Transverse colon (tissue), 4 donors: ENCODE measurements around the gene TPGS1. TPM values are rescaled to one million over a fixed set of nuclear protein-coding genes. Genes with fewer than 3 reads are reported as not detected.
A peak's percentile ranks its signal among the peaks of the same experiment; 100 is the strongest.

Source experiments
- DNase-seq: peaks from one replicate; pipeline ENCODE4 v3.0.0-alpha.2; 2019
- H3K27ac ChIP-seq, 4 donors: fragments of 200-600 bp; sonication (generic); 2 replicates each; pipeline ENCODE4 v1.5.1; 2016 to 2018; ENCODE audit warnings: inconsistent platforms in 4 of 4
- H3K27me3 ChIP-seq: fragments of 200-600 bp; sonication (generic); 2 replicates; pipeline ENCODE4 v1.5.1; 2017; ENCODE audit warnings: inconsistent platforms
- H3K36me3 ChIP-seq, 4 donors: fragments of 200-600 bp; sonication (generic); 2 replicates each; pipeline ENCODE4 v1.5.1; 2017 to 2019; ENCODE audit warnings: inconsistent platforms in 4 of 4
- H3K4me1 ChIP-seq, 4 donors: fragments of 200-600 bp; sonication (generic); 2 replicates each; pipeline ENCODE4 v1.5.1; 2017 to 2020; ENCODE audit warnings: inconsistent platforms in 4 of 4
- H3K4me3 ChIP-seq, 4 donors: fragments of 200-600 bp; sonication (generic); 1 replicate in 1 of 4; 2 replicates in 3 of 4; pipeline versions ENCODE4 v1.5.1 to v1.6.1; 2017 to 2019; ENCODE audit warnings: inconsistent platforms in 4 of 4
- H3K9me3 ChIP-seq, 2 donors: fragments of 200-600 bp; sonication (generic); 2 replicates each; pipeline ENCODE4 v1.5.1; 2017 to 2019; ENCODE audit warnings: inconsistent platforms in 2 of 2
- CTCF ChIP-seq, 5 experiments: fragments of 200-600 bp in 3 of 5; fragments of 450-650 bp in 2 of 5; sonication (generic) in 3 of 5; IDR thresholded peaks; 1 replicate in 2 of 5; 2 replicates in 3 of 5; pipeline ENCODE4 v1.5.1; 2016 to 2017; ENCODE audit warnings: antibody characterized with exemption in 5 of 5, inconsistent platforms in 3 of 5, mild to moderate bottlenecking in 2 of 5, moderate library complexity in 1 of 5
- EP300 ChIP-seq: sonication (generic); formaldehyde crosslinking; IDR thresholded peaks from one replicate; pipeline ENCODE4 v1.6.1; 2017; ENCODE audit warnings: antibody characterized with exemption, low read depth
- POLR2A ChIP-seq: fragments of 450-650 bp; IDR thresholded peaks from one replicate; pipeline ENCODE4 v1.6.1; 2016; ENCODE audit warnings: antibody characterized with exemption, mild to moderate bottlenecking, moderate library complexity
- POLR2AphosphoS5 ChIP-seq, 3 donors: sonication (generic); formaldehyde crosslinking; IDR thresholded peaks; one replicate each; pipeline ENCODE4 v1.6.1; 2016; ENCODE audit warnings: antibody characterized with exemption in 3 of 3
- WGBS, 2 donors: methylation state at CpG; one replicate each; pipeline ENCODE4 v1.1.5; 2018; ENCODE audit warnings: low coverage in 1 of 2; 5-methylcytosine and 5-hydroxymethylcytosine counted together
- in situ Hi-C, 4 donors: fragments of 200-750 bp; cut with MboI; loops; one replicate each; pipeline versions ENCODE4 v1.15.0 to v1.15.1; 2017; ENCODE audit warnings: low sequenced_read_pairs in 3 of 4, low pct_ligation_motif_present in 1 of 4, low pct_unique_long_range_greater_than_20kb in 1 of 4
- intact Hi-C: fragments of 100-400 bp; cut with DNase I; formaldehyde crosslinking; loops from one replicate; pipeline ENCODE4 v1.15.1; 2023; ENCODE audit warnings: low total_unique reads
- total RNA-seq, 4 donors: library from RNA; depleted of rRNA; stranded (reverse); fragments of >200 nt; gene quantifications; one replicate each; pipeline ENCODE4 v1.1.0, GENCODE V29; 2016

TPGS1 gene
- total RNA-seq, 4 donors from 2014 or later = 18.0 to 103 (median 43.8) TPM

GRCh38 chr19:536031-536880 lies 29.0 kb downstream of the TPGS1 start:
- intact Hi-C loops (no loop called here), in situ Hi-C loops (no loop called here)
- no peak overlapping the region for H3K27ac ChIP-seq
- peak; percentile 8 for DNase-seq
- H3K4me3 ChIP-seq = no peak overlapping the region
- 85 to 95% methylated on average over 14 to 49 of the region's 55 CpGs for WGBS, 2 donors
- no peaks in the 10 kb centered on the region for H3K27me3 ChIP-seq
- TF ChIP-seq POLR2A (no peak), POLR2AphosphoS5 (IDR thresholded peaks at IDR 0.05) (no peak), EP300 (no peak), CTCF (IDR thresholded peaks at IDR 0.05) (no peak)
- H3K4me1 ChIP-seq = peaks cover 14 to 27% (median 23%) of the 10 kb centered on the region in 4 donors
- H3K9me3 ChIP-seq = no peaks in the 10 kb centered on the region
- H3K36me3 ChIP-seq = peaks cover 0 to 25% (median 4%) of the 10 kb centered on the region in 4 donors

GRCh38 chr19:536881-537404 lies 29.6 kb downstream of the TPGS1 start:
- intact Hi-C loops (no loop called here), in situ Hi-C loops (no loop called here)
- no peak for DNase-seq
- peaks cover 14 to 27% (median 23%) of the 10 kb centered on the region in 4 donors for H3K4me1 ChIP-seq
- no peaks in the 10 kb centered on the region for H3K9me3 ChIP-seq
- H3K27ac ChIP-seq = no peak overlapping the region
- WGBS, 2 donors = 94 to 95% methylated on average over 10 to 26 of the region's 26 CpGs
- peaks cover 0 to 28% (median 4%) of the 10 kb centered on the region in 4 donors for H3K36me3 ChIP-seq
- TF ChIP-seq POLR2A (no peak), POLR2AphosphoS5 (IDR thresholded peaks at IDR 0.05) (no peak), CTCF (IDR thresholded peaks at IDR 0.05) (no peak), EP300 (no peak)
- no peaks in the 10 kb centered on the region for H3K27me3 ChIP-seq
- H3K4me3 ChIP-seq = no peak overlapping the region

- in situ Hi-C loops (no loop called here), intact Hi-C loops (no loop called here)
- H3K36me3 ChIP-seq = peaks cover 0 to 28% (median 4%) of the 10 kb centered on the region in 4 donors
- no peak for DNase-seq
- peaks cover 8 to 16% (median 12%) of the 10 kb centered on the region in 4 donors for H3K4me1 ChIP-seq
- no peaks in the 10 kb centered on the region for H3K9me3 ChIP-seq
- no peak overlapping the region for H3K27ac ChIP-seq
- H3K4me3 ChIP-seq = no peak overlapping the region
- no peak for TF ChIP-seq CTCF (IDR thresholded peaks at IDR 0.05)
- no peak for TF ChIP-seq POLR2A
- TF ChIP-seq EP300 = no peak
- TF ChIP-seq POLR2AphosphoS5 (IDR thresholded peaks at IDR 0.05) = no peak
- no peaks in the 10 kb centered on the region for H3K27me3 ChIP-seq
- WGBS, 2 donors = 84% methylated on average over 32 of the region's 40 CpGs; no CpG with 5 or more reads in 1 of the 2 donors
These were observed 31.5 kb downstream of the TPGS1 start for GRCh38 chr19:538641-539428.
